ENCODE measurements around the gene CD55.

The CD55 gene

GRCh38 chr1:207330011-207330710, 8.7 kb downstream of the CD55 start:
- DNase-seq (ENCODE audit: low read depth) = no peak

GRCh38 chr1:207331354-207332313, 10.2 kb downstream of the CD55 start:
- no peak for DNase-seq (ENCODE audit: low read depth)

DNA sequence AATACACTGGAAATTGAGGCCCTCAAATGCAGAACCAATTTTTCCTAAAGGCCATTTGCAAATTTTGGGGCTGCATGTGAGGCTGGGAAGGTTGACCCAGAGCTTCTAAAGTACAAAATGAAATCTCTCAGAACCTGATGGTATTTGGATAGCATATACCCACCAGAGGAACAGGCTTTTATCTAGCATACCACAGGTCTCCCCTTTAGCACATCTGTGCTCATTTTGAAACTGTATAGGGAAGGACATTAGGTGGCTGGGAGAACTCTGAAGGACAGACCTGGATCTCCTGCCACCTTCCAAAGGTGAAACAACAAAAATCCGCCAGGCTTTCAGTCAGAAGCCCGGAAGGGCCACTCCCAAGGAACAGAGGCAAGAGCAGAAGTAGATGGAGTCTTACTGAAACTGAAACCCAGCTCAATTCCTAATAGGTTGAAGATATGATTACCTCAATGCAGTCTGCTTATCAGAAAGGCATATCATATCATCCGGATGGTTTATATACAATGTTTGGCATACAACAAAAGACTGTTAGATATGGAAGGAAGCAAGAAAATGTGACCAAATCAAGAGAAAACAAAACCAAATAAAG, 11.6 kb downstream of the CD55 start:
- no peak for DNase-seq (ENCODE audit: low read depth)

DNA sequence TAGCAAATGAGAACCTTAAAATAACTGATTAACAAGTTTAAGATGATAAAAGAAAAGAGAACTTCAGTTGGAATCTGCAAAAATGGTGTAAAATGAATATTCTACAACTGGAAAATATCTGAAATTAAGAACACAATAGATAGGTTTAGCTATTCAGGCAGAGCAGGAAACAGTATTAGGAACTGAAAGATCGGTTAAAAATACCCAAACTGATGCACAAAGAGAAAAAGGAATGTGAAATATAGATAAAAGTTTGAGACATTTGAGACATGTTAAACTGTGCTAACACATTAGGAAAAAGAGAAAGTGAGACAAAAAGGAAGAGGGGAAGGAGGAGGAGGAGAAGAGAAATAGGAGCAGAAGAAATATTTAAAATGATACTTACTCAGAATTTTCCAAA, 12.1 kb downstream of the CD55 start:
- no peak for DNase-seq (ENCODE audit: low read depth)

DNA sequence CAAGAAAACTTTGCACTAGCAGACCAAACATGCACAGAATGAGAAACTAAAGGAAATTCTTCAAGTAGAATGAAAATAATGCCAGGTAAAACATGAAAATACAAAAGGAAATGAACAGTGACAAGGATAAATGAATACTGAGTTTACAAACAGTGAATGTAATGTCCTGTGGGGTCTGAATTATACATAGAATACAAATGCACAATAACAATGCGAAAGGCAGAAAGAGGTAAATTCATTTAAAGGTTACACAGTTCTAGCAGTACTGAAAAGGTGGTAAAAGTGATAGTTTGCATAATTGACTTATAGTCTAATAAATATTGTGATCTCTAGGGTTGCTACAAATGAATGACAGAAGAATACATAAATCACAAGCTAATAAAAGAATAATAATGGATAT, 12.9 kb downstream of the CD55 start:
- no peak for DNase-seq (ENCODE audit: low read depth)

DNA sequence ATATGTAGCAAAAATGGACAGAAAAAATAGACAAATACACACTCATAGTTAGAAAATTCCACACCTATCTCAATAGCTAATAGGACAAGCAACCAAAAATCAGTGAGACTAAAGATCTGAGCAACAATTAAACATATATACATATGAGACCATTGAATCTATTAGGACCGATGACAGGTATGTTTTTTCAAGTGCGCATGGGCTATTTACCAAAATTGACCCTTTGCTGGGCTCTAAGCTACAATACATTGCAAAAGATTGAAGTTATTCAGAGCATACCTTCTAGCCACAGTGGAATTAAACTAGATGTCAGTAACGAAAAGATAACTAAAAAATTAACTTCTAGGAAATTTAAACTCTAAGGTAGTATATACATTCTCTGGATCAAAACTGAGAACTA, 13.7 kb downstream of the CD55 start:
- no peak for DNase-seq (ENCODE audit: low read depth)

DNA sequence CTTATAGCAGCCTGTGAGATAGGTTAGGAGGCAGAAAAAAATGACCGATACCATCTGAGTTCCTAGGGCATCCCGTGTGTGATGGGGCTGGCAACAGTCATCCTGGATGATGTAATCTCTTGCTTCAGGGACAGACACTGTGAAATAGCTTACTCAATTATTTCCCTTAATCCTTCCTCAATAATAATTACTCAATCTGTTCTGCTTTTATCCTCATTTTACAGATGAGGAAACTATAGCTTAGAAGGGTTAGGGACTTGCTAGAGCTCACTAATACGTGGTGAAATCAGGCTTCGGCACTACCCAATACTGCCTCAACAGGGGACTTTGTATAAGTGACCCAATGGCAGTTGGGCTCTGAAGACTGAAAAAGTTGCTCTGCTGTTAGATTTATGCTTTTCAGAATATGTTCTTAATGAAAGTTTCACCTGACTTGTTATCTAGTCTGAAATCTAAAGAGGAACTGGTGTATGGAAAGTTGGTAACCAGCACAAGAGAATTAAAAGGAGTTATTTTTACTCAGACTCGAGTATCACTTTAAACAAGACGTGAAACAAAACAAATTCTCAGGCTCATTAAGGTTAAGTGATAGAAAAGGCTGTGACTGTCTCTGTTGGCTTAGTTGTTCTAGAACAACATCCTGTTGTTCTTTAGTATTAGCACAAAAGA, 14.4 kb downstream of the CD55 start:
- DNase-seq (ENCODE audit: low read depth) = no peak

GRCh38 chr1:207336559-207337467, 15.3 kb downstream of the CD55 start:
- DNase-seq (ENCODE audit: low read depth) = no peak

DNA sequence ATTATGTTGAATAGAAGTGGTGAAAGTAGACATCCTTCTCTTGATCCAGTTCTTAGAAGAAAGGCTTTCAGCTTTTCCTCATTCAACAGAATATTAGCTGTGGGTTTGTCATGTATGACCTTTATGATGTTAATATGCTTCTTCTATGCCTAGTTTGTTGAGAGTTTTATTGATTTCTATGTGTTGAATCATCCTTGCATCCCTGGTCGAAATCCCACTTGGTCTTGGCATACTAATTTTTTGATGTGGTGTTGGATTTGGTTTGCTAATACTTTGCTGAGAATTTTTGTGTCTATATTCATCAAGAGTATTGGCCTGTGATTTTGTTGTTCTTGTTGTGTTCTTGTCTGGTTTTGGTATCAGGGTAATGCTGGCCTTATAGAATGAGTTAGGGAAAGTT, 20.9 kb downstream of the CD55 start:
- DNase-seq (ENCODE audit: low read depth) = no peak

DNA sequence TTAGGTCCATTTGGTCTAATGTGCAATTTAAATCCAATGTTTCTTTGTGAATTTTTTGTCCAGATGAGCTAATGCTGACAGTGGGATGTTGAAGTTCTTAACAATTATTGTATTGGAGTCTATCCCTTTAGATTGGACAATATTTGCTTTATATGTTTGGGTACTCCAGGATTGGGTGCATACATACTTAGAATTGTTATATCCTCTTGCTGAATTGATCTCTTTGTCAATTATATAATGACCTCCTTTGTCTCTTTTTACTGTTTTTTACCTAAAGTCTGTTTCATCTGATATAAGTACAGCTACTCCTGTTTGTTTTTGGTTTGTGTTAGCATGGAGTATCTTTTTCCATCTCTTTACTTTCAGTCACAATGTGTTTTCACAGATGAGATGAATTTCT, 22.2 kb downstream of the CD55 start:
- no peak for DNase-seq (ENCODE audit: low read depth)

GRCh38 chr1:207344221-207344620, 22.7 kb downstream of the CD55 start:
- no peak for DNase-seq (ENCODE audit: low read depth)

DNA sequence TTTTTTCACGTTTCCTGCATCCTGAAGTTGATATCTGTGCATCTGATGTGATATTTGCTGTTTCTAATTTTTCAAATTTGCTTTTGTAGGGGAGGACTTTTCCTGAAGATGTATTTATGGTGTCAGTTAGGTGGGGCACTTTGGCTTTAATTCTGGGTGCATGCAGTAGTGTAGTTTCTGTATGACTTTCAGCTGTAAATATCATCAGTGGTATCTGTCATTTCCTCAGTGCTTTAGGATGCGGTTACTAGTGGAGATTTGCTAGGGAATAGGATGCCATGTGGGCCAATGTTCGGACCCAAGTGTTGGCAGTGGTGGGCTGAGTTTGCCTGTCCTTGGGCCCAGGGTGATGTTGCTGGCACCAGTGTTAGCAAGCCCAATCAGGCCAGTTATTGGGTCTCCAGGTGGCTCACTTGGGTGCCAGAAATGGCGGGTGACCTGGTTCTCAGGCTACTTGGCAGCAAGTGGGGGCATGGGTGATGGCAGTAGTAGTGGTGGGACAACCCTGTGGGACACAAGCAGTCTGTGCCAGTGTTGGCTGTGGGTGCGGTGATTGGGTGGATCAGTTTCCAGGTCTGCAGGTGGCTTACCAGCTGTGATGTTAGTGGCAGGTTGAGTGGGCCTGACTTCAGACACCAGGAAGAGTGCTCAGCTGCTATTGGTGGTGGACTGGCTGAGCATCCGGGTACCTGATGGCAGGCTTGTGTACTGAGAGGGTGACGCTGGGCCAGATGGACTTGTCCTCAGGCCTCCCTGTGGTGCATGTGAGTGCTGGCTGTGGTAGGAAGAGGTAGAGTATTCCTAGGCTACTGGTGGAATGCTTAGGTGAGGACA, 24.4 kb downstream of the CD55 start:
- no peak for DNase-seq (ENCODE audit: low read depth)

GRCh38 chr1:207346513-207346912, 25.0 kb downstream of the CD55 start:
- no peak for DNase-seq (ENCODE audit: low read depth)

GRCh38 chr1:207349979-207350378, 28.5 kb downstream of the CD55 start:
- DNase-seq (ENCODE audit: low read depth) = no peak

DNA sequence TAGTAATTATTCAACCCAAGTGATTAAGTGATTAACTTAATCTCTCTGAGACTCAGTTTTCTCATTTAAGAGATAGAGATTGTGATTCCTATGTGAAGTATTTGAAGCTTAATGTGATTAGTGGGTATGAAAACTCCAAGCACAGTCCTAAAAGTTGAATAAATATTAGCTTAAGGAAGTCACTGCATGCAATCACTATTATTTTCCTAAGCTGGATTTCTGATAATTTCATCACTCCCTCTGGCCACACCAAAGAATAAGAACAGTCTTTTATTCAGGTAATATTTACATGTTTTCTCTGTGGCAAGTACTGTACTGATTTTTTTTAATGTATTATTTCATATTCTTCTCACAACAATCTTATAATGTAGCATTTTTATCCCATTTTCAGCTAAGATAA, 31.1 kb downstream of the CD55 start:
- no peak for DNase-seq (ENCODE audit: low read depth)

DNA sequence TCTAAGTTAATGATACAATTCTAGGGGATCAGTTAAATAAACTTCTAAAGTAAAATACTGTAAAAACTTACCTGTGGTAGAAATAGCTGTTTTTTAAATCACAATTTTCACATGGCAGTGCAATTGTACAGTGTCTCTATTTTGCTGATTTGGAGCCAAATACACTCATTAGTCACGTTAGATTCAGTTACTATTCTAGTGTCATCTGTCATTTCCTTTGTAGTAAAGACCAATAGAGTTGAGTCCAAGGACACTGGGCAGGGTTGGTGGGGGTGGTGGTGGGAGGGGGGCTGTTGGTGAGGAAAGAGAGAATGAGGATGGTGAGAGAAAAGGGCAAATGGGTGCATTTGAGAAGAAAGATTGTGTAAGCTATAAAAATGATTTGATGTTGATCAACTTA, 33.6 kb downstream of the CD55 start:
- no peak for DNase-seq (ENCODE audit: low read depth)

DNA sequence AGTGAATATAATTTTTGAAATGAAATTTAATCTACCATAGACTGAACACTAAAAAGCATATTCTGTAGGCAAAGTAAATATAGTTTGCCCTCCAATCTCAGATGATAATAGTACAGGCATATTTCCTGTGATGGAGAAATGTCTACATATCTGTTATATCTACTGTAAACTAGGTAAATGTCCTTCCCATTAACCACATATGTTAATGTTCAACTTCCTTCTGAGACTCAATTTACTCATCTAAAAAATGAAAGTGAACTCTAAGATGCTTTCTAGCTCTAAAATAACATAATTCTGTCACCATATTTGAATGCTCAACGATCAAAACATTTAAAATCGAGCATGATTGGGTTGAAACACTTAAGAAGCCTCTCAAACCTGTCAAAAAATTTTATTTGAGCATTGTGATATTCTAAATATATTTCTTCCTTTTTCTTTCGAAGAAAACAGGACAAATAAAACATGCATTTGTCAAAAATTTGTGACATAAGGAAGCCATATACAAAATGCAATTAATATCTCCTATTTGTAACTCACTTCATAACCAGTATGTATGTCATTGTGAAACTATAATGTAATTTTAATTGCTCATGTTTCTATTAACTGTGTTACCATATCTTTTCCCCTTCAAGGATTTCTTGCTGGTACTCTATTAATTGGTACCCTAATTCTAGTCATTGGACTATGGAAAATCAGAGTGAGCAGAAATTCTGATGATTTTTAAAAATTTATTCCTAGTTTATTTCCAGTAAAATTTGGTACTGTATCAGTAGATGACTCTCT, 34.2 kb downstream of the CD55 start:
- DNase-seq (ENCODE audit: low read depth) = no peak

DNA sequence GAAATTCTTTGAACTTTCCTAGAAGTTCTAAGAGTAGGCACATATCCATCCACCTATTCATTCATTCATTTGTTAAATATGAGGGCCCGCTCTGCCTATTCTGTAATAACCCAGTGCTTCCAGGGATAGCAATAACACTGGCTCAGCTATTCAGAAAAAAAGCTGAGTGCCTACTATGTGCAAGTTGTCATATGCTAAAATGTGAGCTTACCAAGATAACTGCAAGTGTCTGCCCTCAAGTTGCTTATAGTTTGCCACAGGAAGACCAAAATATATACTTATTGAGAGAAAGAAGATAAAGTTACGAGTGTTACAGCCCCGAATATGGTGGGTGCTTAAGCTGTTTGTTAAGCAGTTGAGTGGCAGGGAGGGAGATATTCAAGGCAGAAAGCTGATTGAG, 39.6 kb downstream of the CD55 start:
- DNase-seq (ENCODE audit: low read depth) = no peak

- no peak for DNase-seq (ENCODE audit: low read depth)
Measured at GRCh38 chr1:207361889-207362288, 40.4 kb downstream of the CD55 start.

Data from activated T-helper 9 cell treated with anti-CD3 and anti-CD28 coated beads, Interleukin-2, amount 50 U/mL, for 16 hours (primary cell).